PFSK-1 (cell line): Measurements from ENCODE around the gene CLASP2.

Experiments
- FOXP2 ChIP-seq: optimal IDR thresholded peaks from 2 replicates; pipeline ENCODE3; 2011; ENCODE audit warnings: borderline replicate concordance, control low read depth, inconsistent platforms; ENCODE audit not compliant: insufficient read depth; ENCODE audit errors: extremely low read length, extremely low read depth
- TF ChIP-seq, protein P1 (sequence below), 2 experiments: IDR thresholded peaks; 2 replicates each; pipeline versions ENCODE4 v1.6.1 to v1.8.0; 2011 to 2012; ENCODE audit warnings: low read depth in 2 of 2, low read length in 2 of 2, control low read depth in 1 of 2, inconsistent platforms in 1 of 2, mild to moderate bottlenecking in 1 of 2, moderate library complexity in 1 of 2; ENCODE audit not compliant: insufficient read depth in 1 of 2

- TF ChIP-seq, protein P1, sequence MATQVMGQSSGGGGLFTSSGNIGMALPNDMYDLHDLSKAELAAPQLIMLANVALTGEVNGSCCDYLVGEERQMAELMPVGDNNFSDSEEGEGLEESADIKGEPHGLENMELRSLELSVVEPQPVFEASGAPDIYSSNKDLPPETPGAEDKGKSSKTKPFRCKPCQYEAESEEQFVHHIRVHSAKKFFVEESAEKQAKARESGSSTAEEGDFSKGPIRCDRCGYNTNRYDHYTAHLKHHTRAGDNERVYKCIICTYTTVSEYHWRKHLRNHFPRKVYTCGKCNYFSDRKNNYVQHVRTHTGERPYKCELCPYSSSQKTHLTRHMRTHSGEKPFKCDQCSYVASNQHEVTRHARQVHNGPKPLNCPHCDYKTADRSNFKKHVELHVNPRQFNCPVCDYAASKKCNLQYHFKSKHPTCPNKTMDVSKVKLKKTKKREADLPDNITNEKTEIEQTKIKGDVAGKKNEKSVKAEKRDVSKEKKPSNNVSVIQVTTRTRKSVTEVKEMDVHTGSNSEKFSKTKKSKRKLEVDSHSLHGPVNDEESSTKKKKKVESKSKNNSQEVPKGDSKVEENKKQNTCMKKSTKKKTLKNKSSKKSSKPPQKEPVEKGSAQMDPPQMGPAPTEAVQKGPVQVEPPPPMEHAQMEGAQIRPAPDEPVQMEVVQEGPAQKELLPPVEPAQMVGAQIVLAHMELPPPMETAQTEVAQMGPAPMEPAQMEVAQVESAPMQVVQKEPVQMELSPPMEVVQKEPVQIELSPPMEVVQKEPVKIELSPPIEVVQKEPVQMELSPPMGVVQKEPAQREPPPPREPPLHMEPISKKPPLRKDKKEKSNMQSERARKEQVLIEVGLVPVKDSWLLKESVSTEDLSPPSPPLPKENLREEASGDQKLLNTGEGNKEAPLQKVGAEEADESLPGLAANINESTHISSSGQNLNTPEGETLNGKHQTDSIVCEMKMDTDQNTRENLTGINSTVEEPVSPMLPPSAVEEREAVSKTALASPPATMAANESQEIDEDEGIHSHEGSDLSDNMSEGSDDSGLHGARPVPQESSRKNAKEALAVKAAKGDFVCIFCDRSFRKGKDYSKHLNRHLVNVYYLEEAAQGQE (IDR thresholded peaks at IDR 0.05; ENCODE audit: insufficient read depth in 1 of 2, low read depth in 2 of 2, low read length in 2 of 2), result no peak
- TF ChIP-seq FOXP2, result no peak
Observed at GRCh38 chr3:33682770-33683169, 35.3 kb downstream of the CLASP2 start.
